CD14-positive monocyte (primary cell): ENCODE results near the gene GJC3. TPM values are rescaled to one million over a fixed set of nuclear protein-coding genes. Genes with fewer than 3 reads are reported as not detected.
A peak's percentile ranks its signal among the peaks of the same experiment; 100 is the strongest.

Experiments used
- DNase-seq, 3 donors: peaks; one replicate each; pipeline ENCODE4 v3.0.0-alpha.2; 2011 to 2022
- H2AFZ ChIP-seq: 2 replicates; pipeline ENCODE4 v1.6.0; 2012; ENCODE audit warnings: mild to moderate bottlenecking, low read depth, low read length, inconsistent platforms; ENCODE audit not compliant: insufficient read depth, poor library complexity, severe bottlenecking
- H3K27ac ChIP-seq, 2 donors: 1 replicate in 1 of 2; 2 replicates in 1 of 2; pipeline ENCODE4 v1.5.1; 2012 to 2013; ENCODE audit warnings: low read length in 2 of 2, control low read depth in 1 of 2, inconsistent platforms in 1 of 2, low read depth in 1 of 2, mild to moderate bottlenecking in 1 of 2
- H3K27me3 ChIP-seq, 2 donors: one replicate each; pipeline versions ENCODE4 v1.6.0 to v1.6.1; 2011 to 2013; ENCODE audit warnings: low read length in 2 of 2; ENCODE audit not compliant: control insufficient read depth in 2 of 2, insufficient read depth in 2 of 2
- H3K36me3 ChIP-seq, 2 donors: replicated peaks in 1 of 2; 1 replicate in 1 of 2; 2 replicates in 1 of 2; pipeline versions ENCODE4 v1.5.1 to v1.6.1; 2012 to 2013; ENCODE audit warnings: low read length in 2 of 2, control low read depth in 1 of 2, inconsistent platforms in 1 of 2, mild to moderate bottlenecking in 1 of 2; ENCODE audit not compliant: insufficient read depth in 2 of 2, control insufficient read depth in 1 of 2
- H3K4me1 ChIP-seq, 2 donors: 1 replicate in 1 of 2; 2 replicates in 1 of 2; pipeline versions ENCODE4 v1.5.1 to v1.6.1; 2012 to 2013; ENCODE audit warnings: low read length in 2 of 2, control low read depth in 1 of 2, inconsistent platforms in 1 of 2, mild to moderate bottlenecking in 1 of 2, moderate library complexity in 1 of 2; ENCODE audit not compliant: insufficient read depth in 2 of 2, control insufficient read depth in 1 of 2
- H3K4me2 ChIP-seq: replicated peaks from 2 replicates; pipeline ENCODE3; 2012; ENCODE audit warnings: low read length, moderate library complexity, mild to moderate bottlenecking; ENCODE audit not compliant: poor library complexity, severe bottlenecking; ENCODE audit errors: extremely low read depth
- H3K4me3 ChIP-seq, 3 experiments: fragments of 200-600 bp in 1 of 3; sonication (generic) in 1 of 3; replicated peaks in 1 of 3; 1 replicate in 2 of 3; 2 replicates in 1 of 3; pipeline ENCODE4 v1.5.1; 2011 to 2013; ENCODE audit warnings: low read length in 3 of 3, mild to moderate bottlenecking in 3 of 3, control low read depth in 2 of 3, low read depth in 2 of 3, inconsistent platforms in 1 of 3, moderate library complexity in 1 of 3
- H3K79me2 ChIP-seq: 2 replicates; pipeline ENCODE4 v1.6.0; 2012; ENCODE audit warnings: mild to moderate bottlenecking, control low read depth, inconsistent platforms, low read length, moderate library complexity; ENCODE audit not compliant: insufficient read depth
- H3K9ac ChIP-seq: 2 replicates; pipeline ENCODE4 v1.6.0; 2017; ENCODE audit warnings: low read length, mild to moderate bottlenecking; ENCODE audit not compliant: insufficient read depth, poor library complexity, severe bottlenecking
- H3K9me3 ChIP-seq, 2 donors: replicated peaks in 1 of 2; 1 replicate in 1 of 2; 2 replicates in 1 of 2; pipeline versions ENCODE4 v1.5.1 to v1.6.1; 2012 to 2013; ENCODE audit warnings: low read length in 2 of 2, control low read depth in 1 of 2; ENCODE audit not compliant: control insufficient read depth in 1 of 2, insufficient read depth in 1 of 2
- H4K20me1 ChIP-seq: 2 replicates; pipeline ENCODE4 v1.6.0; 2012; ENCODE audit warnings: mild to moderate bottlenecking, low read length, control low read depth, moderate library complexity; ENCODE audit not compliant: insufficient read depth
- H3K27ac Mint-ChIP-seq, 7 donors: one replicate each; pipeline ENCODE4 v1.8.0; 2020; ENCODE audit warnings: mild to moderate bottlenecking in 7 of 7, mixed read lengths in 7 of 7, moderate library complexity in 6 of 7, inconsistent platforms in 2 of 7
- H3K27me3 Mint-ChIP-seq, 3 donors: one replicate each; pipeline ENCODE4 v1.8.0; 2021 to 2022; ENCODE audit warnings: low read depth in 3 of 3, mild to moderate bottlenecking in 3 of 3, mixed read lengths in 3 of 3, moderate library complexity in 3 of 3, inconsistent platforms in 1 of 3
- H3K36me3 Mint-ChIP-seq, 2 donors: one replicate each; pipeline ENCODE4 v1.8.0; 2020; ENCODE audit warnings: mixed read lengths in 2 of 2, inconsistent platforms in 1 of 2, mild to moderate bottlenecking in 1 of 2
- H3K4me1 Mint-ChIP-seq: one replicate; pipeline ENCODE4 v1.8.0; 2020; ENCODE audit warnings: mild to moderate bottlenecking, mixed read lengths
- H3K4me3 Mint-ChIP-seq, 2 donors: one replicate each; pipeline ENCODE4 v1.8.0; 2020; ENCODE audit warnings: mild to moderate bottlenecking in 2 of 2, mixed read lengths in 2 of 2, moderate library complexity in 1 of 2
- H3K9me3 Mint-ChIP-seq, 7 donors: one replicate each; pipeline ENCODE4 v1.8.0; 2020 to 2022; ENCODE audit warnings: mixed read lengths in 7 of 7, mild to moderate bottlenecking in 6 of 7, moderate library complexity in 6 of 7, inconsistent platforms in 2 of 7
- CTCF ChIP-seq: fragments of 200-600 bp; IDR thresholded peaks from one replicate; pipeline ENCODE4 v1.8.0; 2022; ENCODE audit warnings: antibody characterized with exemption, mild to moderate bottlenecking
- WGBS: methylation state at CpG from one replicate; pipeline ENCODE4 v1.1.5; 2013; ENCODE audit warnings: missing lambda C conversion rate; ENCODE audit not compliant: insufficient coverage; 5-methylcytosine and 5-hydroxymethylcytosine counted together
- intact Hi-C, 2 donors: fragments of 100-400 bp; cut with micrococcal nuclease; formaldehyde crosslinking; loops; one replicate each; pipeline versions ENCODE4 v1.15.0 to v1.15.1; 2023
- polyA plus RNA-seq, 3 donors: library from polyadenylated mRNA; depleted of rRNA in 1 of 3; unstranded in 2 of 3; stranded (reverse) in 1 of 3; fragments of 300-500 nt in 2 of 3; fragments of >200 nt in 1 of 3; fragmentation: Illumina TruSeq in 2 of 3; gene quantifications; 1 replicate in 2 of 3; 2 replicates in 1 of 3; pipeline ENCODE4 v1.2.3, GENCODE V29; 2012 to 2021

Gene GJC3
- polyA plus RNA-seq, 3 donors, result not detected

- Histone ChIP-seq H4K20me1 (peaks cover 10% of the 10 kb centered on the region), H3K27me3 (no peaks in the 10 kb centered on the region), H3K79me2 (no peaks in the 10 kb centered on the region), H3K9ac (no peak overlapping the region), H3K4me3 (no peak overlapping the region), H3K36me3 (peaks cover 43 to 58% of the 10 kb centered on the region in 2 donors), H3K9me3 (no peaks in the 10 kb centered on the region), H3K4me2 (no peak overlapping the region), H2AFZ (no peak overlapping the region), H3K27ac (no peak overlapping the region), H3K4me1 (peaks cover 4 to 7% of the 10 kb centered on the region in 2 donors)
- H3K9me3 Mint-ChIP-seq, result peaks cover 0 to 2% (median 0%) of the 10 kb centered on the region in 7 donors
- H3K4me1 Mint-ChIP-seq, result peaks cover 7% of the 10 kb centered on the region
- H3K4me3 Mint-ChIP-seq, result no peak overlapping the region
- 100% methylated on average over 1 of the region's 3 CpGs for WGBS
- peak overlapping the region in 3 of 7 donors; percentile 8 to 42 (median 15) for H3K27ac Mint-ChIP-seq
- DNase-seq, result no peak
- no peaks in the 10 kb centered on the region for H3K27me3 Mint-ChIP-seq
- intact Hi-C loops, result no loop called here
- no peak for TF ChIP-seq CTCF
- peaks cover 50 to 56% of the 10 kb centered on the region in 2 donors for H3K36me3 Mint-ChIP-seq
These were observed 30.6 kb downstream of the GJC3 start for GRCh38 chr7:99898836-99899235.

GRCh38 chr7:99898023-99898357 lies 31.4 kb downstream of the GJC3 start:
- Histone ChIP-seq H3K4me3 (no peak overlapping the region), H4K20me1 (peaks cover 6% of the 10 kb centered on the region), H3K4me2 (no peak overlapping the region), H2AFZ (no peak overlapping the region), H3K4me1 (peaks cover 4 to 7% of the 10 kb centered on the region in 2 donors), H3K27me3 (no peaks in the 10 kb centered on the region), H3K9me3 (no peaks in the 10 kb centered on the region), H3K9ac (no peak overlapping the region), H3K79me2 (no peaks in the 10 kb centered on the region), H3K36me3 (peaks cover 34 to 50% of the 10 kb centered on the region in 2 donors), H3K27ac (no peak overlapping the region)
- Mint-ChIP-seq H3K4me1 (peaks cover 7% of the 10 kb centered on the region), H3K4me3 (no peak overlapping the region), H3K9me3 (peaks cover 0 to 2% (median 0%) of the 10 kb centered on the region in 7 donors), H3K36me3 (peaks cover 46 to 55% of the 10 kb centered on the region in 2 donors), H3K27me3 (no peaks in the 10 kb centered on the region), H3K27ac (peak overlapping the region in 1 of 7 donors; percentile 44)
- no CpG with 5 or more reads among the region's 2 CpGs for WGBS
- intact Hi-C loops, result no loop called here
- TF ChIP-seq CTCF, result no peak
- DNase-seq, result no peak
